GM18868 (cell line): ENCODE measurements around the gene TOMM5.
A peak's percentile ranks its signal among the peaks of the same experiment; 100 is the strongest.
"Not testable (repeated sequence)": the region's sequence is repeated elsewhere in the genome, so short reads cannot be mapped to it uniquely, and the experiment has no call there.

Experiments used
- ATAC-seq: cut with Tn5 transposase; IDR thresholded peaks from one replicate; pipeline ENCODE4 v1.9.1; 2021; ENCODE audit warnings: mild to moderate bottlenecking, moderate library complexity; ENCODE audit not compliant: unreplicated experiment

The TOMM5 gene

GRCh38 chr9:37617161-37617560, 24.8 kb upstream of the TOMM5 start:
- ATAC-seq = no peak

GRCh38 chr9:37611961-37612360, 19.6 kb upstream of the TOMM5 start:
- no peak for ATAC-seq

GRCh38 chr9:37611014-37611413, 18.6 kb upstream of the TOMM5 start:
- ATAC-seq = no peak

GRCh38 chr9:37609735-37610397, 17.5 kb upstream of the TOMM5 start:
- ATAC-seq = no peak

GRCh38 chr9:37608250-37608649, 15.9 kb upstream of the TOMM5 start:
- ATAC-seq = no peak

GRCh38 chr9:37604296-37604695, 11.9 kb upstream of the TOMM5 start:
- ATAC-seq = no peak

GRCh38 chr9:37602817-37603216, 10.4 kb upstream of the TOMM5 start:
- ATAC-seq = no peak

- not testable (repeated sequence) for ATAC-seq
These were observed 9.7 kb upstream of the TOMM5 start for GRCh38 chr9:37602061-37602460.

- no peak for ATAC-seq
These were observed 4.1 kb upstream of the TOMM5 start for GRCh38 chr9:37596504-37596903.

GRCh38 chr9:37593883-37594448, 1.6 kb upstream of the TOMM5 start:
- no peak for ATAC-seq

GRCh38 chr9:37587521-37587920, 4.9 kb downstream of the TOMM5 start:
- no peak for ATAC-seq

GRCh38 chr9:37583522-37584121, 8.8 kb downstream of the TOMM5 start:
- no peak for ATAC-seq

GRCh38 chr9:37582548-37583157, 9.7 kb downstream of the TOMM5 start:
- no peak for ATAC-seq

GRCh38 chr9:37575921-37576721, 16.3 kb downstream of the TOMM5 start, which contains the start of gene FBXO10:
TSS of gene FBXO10 (minus strand) at chr9:37576380. CDS start at chr9:37541768, 34,612 bp downstream.
- peak; percentile 75 for ATAC-seq

GRCh38 chr9:37575511-37575914, 16.9 kb downstream of the TOMM5 start:
- peak; percentile 50 for ATAC-seq

GRCh38 chr9:37575001-37575400, 17.4 kb downstream of the TOMM5 start:
- ATAC-seq = no peak

- no peak for ATAC-seq
These were observed 18.1 kb downstream of the TOMM5 start for GRCh38 chr9:37574241-37574721.

GRCh38 chr9:37571282-37571681, 21.1 kb downstream of the TOMM5 start:
- ATAC-seq = no peak

GRCh38 chr9:37566716-37567115, 25.7 kb downstream of the TOMM5 start:
- no peak for ATAC-seq

GRCh38 chr9:37565661-37566618, 26.5 kb downstream of the TOMM5 start:
- peak; percentile 76 for ATAC-seq
